ENCODE data around the gene NUDT13.
"Not testable (repeated sequence)": the region's sequence is repeated elsewhere in the genome, so short reads cannot be mapped to it uniquely, and the experiment has no call there.

NUDT13 gene

GRCh38 chr10:73097305-73097670 is 13.0 kb upstream of the NUDT13 start:
- H3K4me3 ChIP-seq (ENCODE audit: control insufficient read depth, low read depth, low read length): peak overlapping the region; percentile 91
- no peak for DNase-seq (ENCODE audit: low read depth)
- TF ChIP-seq, protein P1, sequence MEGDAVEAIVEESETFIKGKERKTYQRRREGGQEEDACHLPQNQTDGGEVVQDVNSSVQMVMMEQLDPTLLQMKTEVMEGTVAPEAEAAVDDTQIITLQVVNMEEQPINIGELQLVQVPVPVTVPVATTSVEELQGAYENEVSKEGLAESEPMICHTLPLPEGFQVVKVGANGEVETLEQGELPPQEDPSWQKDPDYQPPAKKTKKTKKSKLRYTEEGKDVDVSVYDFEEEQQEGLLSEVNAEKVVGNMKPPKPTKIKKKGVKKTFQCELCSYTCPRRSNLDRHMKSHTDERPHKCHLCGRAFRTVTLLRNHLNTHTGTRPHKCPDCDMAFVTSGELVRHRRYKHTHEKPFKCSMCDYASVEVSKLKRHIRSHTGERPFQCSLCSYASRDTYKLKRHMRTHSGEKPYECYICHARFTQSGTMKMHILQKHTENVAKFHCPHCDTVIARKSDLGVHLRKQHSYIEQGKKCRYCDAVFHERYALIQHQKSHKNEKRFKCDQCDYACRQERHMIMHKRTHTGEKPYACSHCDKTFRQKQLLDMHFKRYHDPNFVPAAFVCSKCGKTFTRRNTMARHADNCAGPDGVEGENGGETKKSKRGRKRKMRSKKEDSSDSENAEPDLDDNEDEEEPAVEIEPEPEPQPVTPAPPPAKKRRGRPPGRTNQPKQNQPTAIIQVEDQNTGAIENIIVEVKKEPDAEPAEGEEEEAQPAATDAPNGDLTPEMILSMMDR (conservative IDR thresholded peaks at IDR 0.05; ENCODE audit: control insufficient read depth, insufficient read depth, low read depth, low read length): no peak

- H3K4me3 ChIP-seq (ENCODE audit: control insufficient read depth, low read depth, low read length): no peak overlapping the region
- DNase-seq (ENCODE audit: low read depth): no peak
- TF ChIP-seq, protein P1 (conservative IDR thresholded peaks at IDR 0.05; ENCODE audit: control insufficient read depth, insufficient read depth, low read depth, low read length): no peak
Observed at GRCh38 chr10:73099141-73099540, 11.1 kb upstream of the NUDT13 start.

- TF ChIP-seq, protein P1 (conservative IDR thresholded peaks at IDR 0.05; ENCODE audit: control insufficient read depth, insufficient read depth, low read depth, low read length): no peak
- no peak overlapping the region for H3K4me3 ChIP-seq (ENCODE audit: control insufficient read depth, low read depth, low read length)
- no peak for DNase-seq (ENCODE audit: low read depth)
Observed at GRCh38 chr10:73106301-73106700, 4.0 kb upstream of the NUDT13 start.

DNA sequence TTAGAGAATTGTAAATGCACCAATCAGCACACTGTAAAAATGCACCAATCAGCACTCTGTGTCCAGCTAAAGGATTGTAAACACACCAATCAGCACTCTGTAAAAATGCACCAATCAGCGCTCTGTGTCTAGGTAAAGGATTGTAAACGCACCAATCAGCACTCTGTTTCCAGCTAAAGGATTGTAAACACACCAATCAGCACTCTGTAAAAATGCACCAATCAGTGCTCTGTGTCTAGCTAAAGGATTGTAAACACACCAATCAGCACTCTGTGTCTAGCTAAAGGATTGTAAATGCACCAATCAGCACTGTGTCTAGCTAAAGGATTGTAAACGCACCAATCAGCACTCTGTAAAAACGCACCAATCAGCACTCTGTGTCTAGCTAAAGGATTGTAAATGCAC is 1.0 kb upstream of the NUDT13 start:
- not testable (repeated sequence) for DNase-seq (ENCODE audit: low read depth); H3K4me3 ChIP-seq (ENCODE audit: control insufficient read depth, low read depth, low read length)

DNA sequence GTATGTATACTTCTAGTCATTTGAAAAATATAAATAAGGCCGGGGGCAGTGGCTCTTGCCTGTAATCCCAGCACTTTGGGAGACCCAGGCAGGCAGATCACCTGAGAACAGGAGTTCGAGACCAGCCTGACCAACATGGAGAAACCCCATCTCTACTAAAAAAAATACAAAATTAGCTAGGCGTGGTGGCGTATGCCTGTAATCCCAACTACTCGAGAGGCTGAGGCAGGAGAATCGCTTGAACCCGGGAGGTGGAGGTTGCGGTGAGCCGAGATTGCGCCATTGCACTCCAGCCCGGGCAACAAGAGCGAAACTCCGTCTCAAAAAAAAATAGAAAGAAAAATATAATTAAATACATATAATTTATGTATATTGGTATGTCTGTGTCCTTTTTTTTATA is 1.8 kb downstream of the NUDT13 start:
- H3K4me3 ChIP-seq (ENCODE audit: control insufficient read depth, low read depth, low read length): not testable (repeated sequence)

GRCh38 chr10:73113551-73113950 is 3.3 kb downstream of the NUDT13 start:
- TF ChIP-seq, protein P1 (conservative IDR thresholded peaks at IDR 0.05; ENCODE audit: control insufficient read depth, insufficient read depth, low read depth, low read length): no peak
- peak; percentile 68 for DNase-seq (ENCODE audit: low read depth)
- no peak overlapping the region for H3K4me3 ChIP-seq (ENCODE audit: control insufficient read depth, low read depth, low read length)

More for the DNA sequence above, 1.8 kb downstream of the NUDT13 start:
- DNase-seq (ENCODE audit: low read depth): not testable (repeated sequence)

DNA sequence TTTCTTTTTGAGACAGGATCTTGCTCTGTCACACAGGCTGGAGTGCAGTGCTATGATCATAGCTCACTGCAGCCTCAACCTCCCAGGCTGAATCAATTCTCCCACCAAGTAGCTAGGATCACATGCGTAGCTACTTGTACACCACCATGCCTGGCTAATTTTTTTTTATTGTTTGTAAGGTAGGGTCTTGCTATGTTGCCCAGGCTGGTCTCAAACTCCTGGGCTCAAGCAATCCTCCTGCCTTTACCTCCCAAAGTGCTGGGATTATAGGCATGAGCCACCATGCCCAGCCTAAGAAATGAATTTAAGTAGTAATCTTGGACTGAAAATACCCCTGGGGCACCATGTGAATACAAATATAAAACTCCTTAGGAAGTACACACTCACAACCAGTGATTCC is 5.8 kb downstream of the NUDT13 start:
- TF ChIP-seq, protein P1 (conservative IDR thresholded peaks at IDR 0.05; ENCODE audit: control insufficient read depth, insufficient read depth, low read depth, low read length): no peak
- no peak for DNase-seq (ENCODE audit: low read depth)
- no peak overlapping the region for H3K4me3 ChIP-seq (ENCODE audit: control insufficient read depth, low read depth, low read length)

DNA sequence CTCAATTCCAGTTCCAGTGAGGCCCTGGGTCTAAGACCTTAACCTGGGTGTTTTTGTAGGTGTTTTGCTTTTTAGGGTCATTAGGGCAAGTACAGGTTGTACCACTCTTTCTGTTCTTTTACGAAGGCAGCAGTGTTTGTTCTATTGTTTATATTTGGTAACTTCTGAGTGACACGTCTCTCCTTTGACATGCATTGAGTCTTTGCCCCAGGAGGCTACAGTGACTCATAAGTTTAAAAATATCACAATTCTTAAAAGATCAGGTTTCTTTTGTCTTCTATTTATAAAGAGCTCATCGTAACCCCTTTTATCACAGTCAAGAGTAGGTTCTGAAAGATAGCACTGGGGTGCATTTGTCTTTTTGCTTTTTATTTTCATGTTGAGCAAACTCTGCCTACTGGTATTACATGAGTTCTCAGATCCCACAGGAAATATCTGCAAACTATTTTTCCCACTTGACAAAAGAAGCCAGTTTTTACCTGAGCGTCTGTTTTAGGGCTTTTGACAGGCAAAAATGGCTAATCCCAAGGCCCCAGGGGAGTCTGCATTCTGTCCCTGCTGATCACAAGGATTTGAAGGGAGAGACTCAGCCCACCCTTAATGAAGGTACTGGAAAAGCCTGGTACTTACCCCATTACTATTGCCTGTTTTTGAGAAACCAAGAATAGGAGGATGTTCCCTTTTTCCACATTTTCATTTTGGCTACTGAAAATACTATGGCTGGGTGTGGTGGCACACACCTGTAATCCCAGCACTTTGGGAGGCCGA is 7.9 kb downstream of the NUDT13 start:
- TF ChIP-seq, protein P1 (conservative IDR thresholded peaks at IDR 0.05; ENCODE audit: control insufficient read depth, insufficient read depth, low read depth, low read length): no peak
- no peak overlapping the region for H3K4me3 ChIP-seq (ENCODE audit: control insufficient read depth, low read depth, low read length)

More for the DNA sequence above, 7.9 kb downstream of the NUDT13 start:
- DNase-seq (ENCODE audit: low read depth): peak; percentile 76

Data from fibroblast of mammary gland (primary cell).